Skin epidermis (tissue), 12 donors: ENCODE results near the gene BARX2.

Source experiments
- H3K27ac ChIP-seq, 21 experiments: fragments of 200-600 bp; sonication (generic) in 11 of 21; one replicate each; pipeline ENCODE4 v1.5.0; 2020; ENCODE audit warnings: mild to moderate bottlenecking in 3 of 21, inconsistent platforms in 2 of 21, moderate library complexity in 2 of 21
- H3K4me3 ChIP-seq, 7 experiments: fragments of 200-600 bp; sonication (generic) in 2 of 7; one replicate each; pipeline ENCODE4 v1.5.0; 2020; ENCODE audit warnings: inconsistent platforms in 2 of 7, mild to moderate bottlenecking in 2 of 7, moderate library complexity in 1 of 7

Gene BARX2

DNA sequence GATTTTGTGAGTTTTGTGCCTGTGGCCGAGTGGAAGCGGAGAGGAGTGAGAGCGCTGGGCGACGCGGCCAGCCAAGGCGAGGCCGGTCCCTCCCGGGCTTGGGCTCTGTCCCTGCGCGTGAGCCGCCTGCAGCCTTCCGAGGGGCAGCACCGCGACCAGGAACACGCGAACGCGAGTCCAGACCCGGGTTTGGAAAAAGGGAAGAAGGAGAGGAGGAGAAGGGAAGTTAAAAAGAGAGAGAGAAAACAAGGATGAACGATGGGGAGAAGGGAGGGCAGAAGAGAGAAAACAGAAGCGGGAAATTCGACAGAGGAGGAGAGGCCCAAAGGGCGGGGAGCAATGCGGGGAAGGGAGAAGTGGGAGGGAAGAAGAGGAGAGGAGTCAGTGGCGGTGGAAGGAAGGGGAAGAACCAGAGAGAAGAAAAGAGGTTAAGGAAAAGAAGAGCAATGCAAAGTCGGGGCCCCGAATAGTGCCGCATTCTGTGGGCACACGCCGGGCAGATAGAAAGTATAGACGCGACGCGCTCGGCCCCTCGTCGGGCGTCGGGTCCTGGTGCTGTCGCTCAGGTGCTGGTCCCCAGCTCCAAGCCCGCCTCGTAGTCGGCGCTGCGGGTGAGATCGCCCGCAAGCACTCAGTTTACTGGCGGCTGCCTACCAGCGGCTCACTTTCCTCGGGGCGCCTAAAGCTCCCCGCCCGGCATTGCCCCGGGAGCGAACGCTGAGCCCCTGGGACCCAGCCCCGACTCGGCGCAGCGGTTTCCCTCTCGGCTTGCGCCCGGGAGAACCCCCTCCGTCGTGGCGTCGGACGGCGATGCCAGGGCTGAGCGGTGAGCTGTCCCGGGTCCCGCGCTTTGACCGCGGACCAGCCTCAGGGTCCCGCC lies 2.8 kb upstream of the BARX2 start:
- Histone ChIP-seq H3K4me3 (peak overlapping the region; percentile 28 to 44 (median 32)), H3K27ac (peak overlapping the region in 15 of 21 experiments; percentile 13 to 85 (median 68))

DNA sequence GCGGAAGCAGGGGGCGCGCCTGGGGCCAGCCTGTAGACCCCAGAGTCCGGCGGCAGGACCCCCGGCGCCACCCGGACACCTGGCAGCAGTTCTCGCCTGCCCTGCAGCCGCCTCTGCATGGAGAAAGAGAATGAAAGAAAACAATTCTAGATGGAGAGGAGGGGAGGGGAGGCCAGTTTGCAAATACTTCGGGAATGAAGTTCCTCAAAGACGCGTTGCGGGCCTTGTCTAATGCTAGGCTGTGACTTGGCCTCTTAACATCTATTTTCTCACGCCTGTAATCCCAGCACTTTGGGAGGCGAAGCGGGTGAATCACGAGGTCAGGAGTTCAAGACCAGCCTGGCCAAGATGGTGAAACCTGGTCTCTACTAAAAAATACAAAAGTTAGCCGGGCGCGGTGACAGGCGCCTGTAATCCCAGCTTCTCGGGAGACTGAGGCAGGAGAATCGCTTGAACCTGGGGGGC lies 2.1 kb upstream of the BARX2 start:
- H3K4me3 ChIP-seq = peak overlapping the region; percentile 28 to 44 (median 32)

DNA sequence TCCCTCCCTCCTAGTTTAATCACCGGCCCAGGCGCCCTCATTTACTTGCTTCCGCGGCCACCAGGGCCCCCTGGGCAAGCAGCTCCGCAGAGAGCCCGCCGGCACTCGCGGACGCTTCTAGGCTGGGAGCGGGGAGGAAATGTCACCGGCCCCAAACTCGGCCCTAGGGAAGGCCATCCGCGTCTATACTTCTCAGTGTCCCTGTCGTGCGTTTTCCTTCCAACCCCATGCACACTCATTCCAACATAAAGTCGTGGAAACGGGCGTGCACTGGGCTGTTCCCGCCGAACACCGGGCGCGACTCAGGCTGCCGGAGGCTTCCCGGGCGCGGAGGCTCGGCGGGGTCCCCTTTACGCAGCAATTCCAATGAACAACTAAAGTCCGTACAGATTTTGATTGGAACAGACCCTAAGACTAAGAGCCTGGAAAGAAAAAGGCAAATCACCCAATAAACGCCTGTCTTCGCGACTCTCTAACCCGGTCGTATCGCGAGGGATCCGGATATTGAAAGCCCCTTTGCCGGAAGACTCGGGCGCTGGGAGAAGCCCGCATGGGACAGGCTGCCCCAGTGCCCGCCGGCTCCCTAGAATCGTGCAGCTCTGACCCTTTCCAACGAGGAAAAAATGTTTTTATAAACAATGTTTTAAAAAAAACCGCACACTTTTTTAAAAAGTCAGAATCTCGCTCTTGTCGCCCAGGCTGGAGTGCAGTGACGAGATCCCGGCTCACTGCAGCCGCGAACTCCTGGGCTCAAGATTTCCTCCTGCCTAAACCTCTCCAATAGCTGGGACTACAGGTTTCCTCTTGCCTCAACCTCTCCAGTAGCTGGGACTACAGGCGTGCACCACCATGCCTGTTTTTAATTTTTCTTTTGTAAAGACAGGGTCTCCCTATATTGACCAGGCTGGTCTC lies 1.3 kb upstream of the BARX2 start:
- Histone ChIP-seq H3K27ac (peak overlapping the region in 15 of 21 experiments; percentile 18 to 85 (median 68)), H3K4me3 (peak overlapping the region; percentile 28 to 47 (median 39))

More for the DNA sequence above, 2.1 kb upstream of the BARX2 start:
- H3K27ac ChIP-seq = peak overlapping the region in 15 of 21 experiments; percentile 13 to 85 (median 68)

DNA sequence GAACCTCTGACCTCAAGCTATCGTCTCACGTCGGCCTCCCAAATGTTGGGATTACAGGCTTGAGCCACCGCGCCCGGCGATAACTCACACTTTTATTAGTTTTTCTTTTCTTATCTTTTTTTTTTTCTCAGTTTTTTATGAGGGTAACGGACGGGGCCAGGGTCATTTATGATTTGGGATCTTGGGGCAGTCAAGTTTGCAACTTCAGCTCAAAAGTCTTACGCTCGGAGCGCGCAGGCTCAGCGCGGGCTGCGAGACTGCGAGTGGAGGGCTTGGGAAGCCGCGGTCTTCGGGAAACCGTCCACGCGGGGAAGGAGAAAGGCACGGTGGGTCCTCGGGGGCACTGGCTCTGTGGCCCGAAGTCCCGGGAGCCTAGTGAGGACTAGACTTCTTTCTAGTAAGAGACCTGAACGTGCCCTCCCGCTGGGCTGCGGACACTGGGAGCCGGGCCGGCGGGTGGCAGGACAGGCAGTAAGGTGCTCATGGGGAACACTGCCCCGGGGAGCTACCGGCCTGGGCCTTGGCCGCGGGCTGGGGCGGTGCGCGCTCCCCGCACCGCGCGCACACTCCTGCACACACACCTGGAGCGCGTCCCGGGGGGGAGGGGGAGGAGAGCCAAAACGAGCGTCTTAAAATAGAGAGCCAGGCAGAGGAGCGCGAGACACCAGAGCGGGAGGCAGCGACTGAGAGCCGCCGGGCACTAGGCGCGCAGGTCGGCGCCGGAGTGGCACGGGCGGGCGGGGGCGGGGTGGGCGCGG lies 476 bp upstream of the BARX2 start:
- H3K27ac ChIP-seq = peak overlapping the region in 19 of 21 experiments; percentile 6 to 85 (median 69)
- peak overlapping the region; percentile 30 to 47 (median 39) for H3K4me3 ChIP-seq

DNA sequence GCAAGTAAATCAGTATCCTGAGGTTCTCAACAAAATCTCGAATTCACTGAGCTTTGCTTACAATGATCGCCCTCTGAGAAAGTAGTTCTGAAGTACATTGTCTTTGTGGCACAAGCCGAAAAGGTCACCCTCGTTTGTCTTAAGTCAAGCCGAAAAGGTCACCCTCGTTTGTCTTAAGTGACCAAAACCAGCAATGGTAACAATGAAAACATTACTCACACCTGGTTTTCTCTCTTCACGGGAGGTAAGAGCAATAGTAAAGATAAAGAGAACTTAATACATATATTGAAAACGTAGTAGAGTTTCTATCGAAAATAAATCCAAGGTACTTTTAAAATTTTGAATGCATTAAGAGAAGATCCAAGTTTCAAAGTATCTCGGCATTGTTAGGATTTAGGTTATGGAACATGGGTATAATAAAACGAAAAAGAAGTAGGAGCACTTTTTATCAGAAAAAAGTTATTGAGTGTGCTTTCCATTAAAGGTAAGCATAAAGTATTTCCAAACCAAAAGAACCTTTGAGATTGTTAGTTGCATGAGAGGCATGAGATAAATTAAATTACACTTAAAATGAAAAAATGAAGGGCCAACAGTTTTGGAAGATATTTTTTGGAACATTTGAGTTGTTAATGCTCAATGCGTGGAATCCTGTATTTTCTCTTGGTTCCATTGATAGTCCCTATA lies 1.2 kb downstream of the BARX2 start:
- peak overlapping the region in 16 of 21 experiments; percentile 10 to 85 (median 78) for H3K27ac ChIP-seq
- H3K4me3 ChIP-seq = peak overlapping the region; percentile 24 to 47 (median 39)

DNA sequence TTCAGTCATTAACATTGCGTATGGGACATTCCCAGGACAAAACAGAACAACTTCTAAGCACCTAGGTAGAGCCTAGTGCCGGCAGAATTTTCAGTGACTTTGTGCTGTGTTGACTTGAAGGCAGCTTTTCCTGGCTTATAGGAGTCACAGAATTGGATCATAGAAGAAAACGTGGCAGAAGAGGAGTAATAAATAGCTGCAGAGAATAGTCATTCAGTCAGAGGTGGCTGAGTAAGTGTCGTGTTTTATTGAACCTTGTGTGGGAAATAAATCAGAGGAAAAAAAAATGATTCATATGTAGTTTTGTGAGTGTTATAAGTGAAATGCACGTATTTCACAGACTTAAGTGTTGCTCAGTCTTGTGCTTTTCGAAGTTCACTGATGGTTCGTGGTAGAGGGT lies 2.1 kb downstream of the BARX2 start:
- peak overlapping the region in 6 of 7 experiments; percentile 9 to 44 (median 38) for H3K4me3 ChIP-seq

DNA sequence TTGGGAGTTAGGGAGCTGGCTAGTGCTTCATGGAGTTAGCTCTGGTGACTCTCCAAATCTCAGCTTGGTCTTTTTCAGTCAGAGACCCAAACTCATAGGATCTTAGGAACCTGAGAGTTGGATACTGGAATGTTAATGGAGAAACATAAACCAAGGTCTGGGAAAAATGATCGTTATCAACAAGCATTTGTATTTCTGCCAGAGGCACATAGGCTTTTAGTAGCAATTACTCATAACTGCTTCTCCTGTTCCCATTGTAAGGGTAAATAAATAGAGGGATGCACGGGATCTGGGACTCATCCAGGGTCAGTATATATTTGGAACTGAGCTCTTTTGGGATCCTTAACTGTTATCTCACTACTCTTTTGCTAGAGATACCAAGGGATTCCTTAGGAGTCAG lies 4.8 kb downstream of the BARX2 start:
- H3K27ac ChIP-seq = peak overlapping the region in 5 of 21 experiments; percentile 14 to 33 (median 30)
- H3K4me3 ChIP-seq = peak overlapping the region in 1 of 7 experiments; percentile 42

More for the DNA sequence above, 2.1 kb downstream of the BARX2 start:
- peak overlapping the region in 11 of 21 experiments; percentile 8 to 85 (median 51) for H3K27ac ChIP-seq

DNA sequence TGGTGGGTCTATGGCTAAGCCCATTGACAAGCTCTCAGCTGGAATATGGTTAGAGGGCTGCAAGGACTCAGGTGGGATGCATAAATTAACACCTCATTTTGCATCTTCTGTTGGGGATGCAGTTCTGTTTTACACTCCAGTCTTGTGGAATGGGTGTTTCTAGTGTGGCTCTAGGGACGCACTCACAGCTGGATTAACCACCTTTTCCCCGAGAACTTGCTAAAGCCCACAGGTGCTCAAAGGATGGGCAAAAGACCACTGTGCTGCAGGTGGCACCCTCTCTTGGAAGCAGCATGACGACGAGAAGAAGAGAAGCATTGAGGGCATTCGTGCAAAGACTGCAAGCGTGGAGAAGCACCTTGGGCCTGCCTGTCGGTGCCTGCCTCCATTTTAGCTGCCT lies 6.9 kb downstream of the BARX2 start:
- H3K4me3 ChIP-seq = no peak overlapping the region
- peak overlapping the region in 1 of 21 experiments; percentile 5 for H3K27ac ChIP-seq

DNA sequence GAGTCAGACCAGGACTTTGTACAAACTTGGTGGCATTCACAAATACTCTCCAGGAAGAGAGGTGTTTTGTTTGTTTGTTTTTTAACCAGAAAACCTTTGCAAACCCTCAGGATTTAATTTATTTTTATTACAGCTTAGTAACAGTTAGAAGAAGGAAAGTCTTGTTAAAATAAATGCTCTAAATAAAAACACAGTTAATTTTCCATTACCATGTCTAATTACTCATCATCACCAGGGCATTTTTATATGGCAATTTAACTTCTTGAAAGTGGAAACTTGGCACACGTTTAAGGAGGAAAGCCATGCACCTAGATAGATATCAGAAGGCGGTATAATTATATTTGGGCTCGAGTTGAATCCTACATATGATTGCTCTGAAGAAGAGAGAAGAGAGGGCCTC lies 7.4 kb downstream of the BARX2 start:
- Histone ChIP-seq H3K27ac (peak overlapping the region in 1 of 21 experiments; percentile 5), H3K4me3 (no peak overlapping the region)

DNA sequence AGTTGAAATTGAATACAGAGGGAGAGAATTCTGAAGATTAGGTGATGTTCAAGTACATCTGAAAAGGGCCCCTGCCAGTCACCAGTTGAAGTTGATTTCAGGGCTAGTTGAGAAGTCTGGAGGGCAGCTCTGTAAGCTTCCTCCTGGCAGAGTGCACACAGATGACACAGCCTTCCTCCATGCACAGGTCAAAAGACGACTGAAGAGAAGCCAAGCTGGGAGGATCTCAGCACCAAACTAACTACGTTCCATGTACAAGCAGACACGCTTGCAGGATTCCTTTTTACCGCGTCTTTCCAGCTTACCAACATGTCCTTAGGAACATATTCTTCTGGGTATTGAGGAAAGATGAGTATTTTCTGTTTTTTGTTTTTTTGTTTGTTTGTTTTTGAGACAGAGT lies 7.9 kb downstream of the BARX2 start:
- H3K27ac ChIP-seq = peak overlapping the region in 1 of 21 experiments; percentile 1
- no peak overlapping the region for H3K4me3 ChIP-seq

DNA sequence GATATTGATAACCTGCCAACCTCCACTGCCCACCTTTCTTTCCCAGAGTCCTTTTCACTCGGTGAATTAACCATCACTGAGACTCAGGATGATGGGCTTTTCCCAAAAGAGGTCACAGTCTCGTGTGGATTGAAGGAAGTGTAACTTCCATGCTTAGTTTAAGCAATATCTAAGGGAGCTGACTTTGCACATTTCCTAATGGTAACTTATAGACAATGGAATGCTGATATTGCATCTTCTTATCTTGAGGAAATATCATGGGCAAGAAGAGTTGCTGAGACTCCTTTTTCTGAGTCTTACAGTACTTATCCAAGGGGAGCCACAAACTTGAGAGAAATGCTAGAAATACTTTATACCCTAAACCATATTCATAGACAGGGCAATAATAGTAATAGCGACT lies 8.8 kb downstream of the BARX2 start:
- Histone ChIP-seq H3K27ac (peak overlapping the region in 1 of 21 experiments; percentile 1), H3K4me3 (no peak overlapping the region)

DNA sequence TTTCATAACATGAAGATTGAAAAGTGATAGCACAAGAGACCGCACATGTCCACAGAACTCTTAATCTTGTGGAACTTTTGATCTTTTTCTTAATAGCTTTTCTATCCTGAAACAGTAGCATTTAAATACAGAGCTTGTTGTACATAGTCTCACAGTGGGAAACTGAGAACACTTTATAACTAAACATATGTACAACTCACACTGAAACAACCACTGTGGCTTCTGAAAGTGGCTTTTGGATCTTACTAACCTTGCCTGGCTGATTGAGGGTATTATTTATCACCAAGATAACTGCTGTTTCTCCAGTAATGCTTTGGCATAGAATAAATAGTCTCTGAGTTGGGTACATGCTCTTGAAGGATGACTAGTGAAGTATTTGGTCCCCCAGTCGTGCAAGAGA lies 10.2 kb downstream of the BARX2 start:
- Histone ChIP-seq H3K27ac (no peak overlapping the region), H3K4me3 (no peak overlapping the region)

DNA sequence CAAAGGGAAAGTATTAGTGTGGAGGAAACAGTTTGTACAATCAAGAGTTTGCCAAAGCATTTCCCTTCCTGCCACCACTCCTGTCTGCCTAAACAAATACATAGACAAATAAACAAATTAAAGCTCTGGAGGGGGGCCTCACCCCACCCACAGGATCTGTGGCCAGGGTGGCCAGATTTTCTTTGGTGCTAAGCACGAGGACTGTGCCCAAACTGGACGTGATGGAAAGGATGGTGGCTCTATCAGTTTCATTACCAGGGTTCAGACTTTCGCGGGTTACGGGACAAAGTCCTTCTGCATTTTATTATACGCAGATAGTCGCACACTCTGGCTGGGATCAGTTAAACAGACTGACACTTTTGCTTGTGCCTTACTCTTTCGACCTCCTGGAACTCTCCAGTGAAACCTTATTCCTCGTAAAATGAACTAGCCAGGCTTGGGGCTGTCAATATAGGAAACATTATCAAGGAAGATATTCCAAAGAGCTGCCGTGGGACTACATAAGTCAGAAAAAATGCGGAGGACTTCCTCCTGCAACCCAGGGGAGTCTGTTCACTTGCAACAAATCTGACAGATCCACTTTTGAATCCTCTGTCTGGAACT lies 11.2 kb downstream of the BARX2 start:
- H3K27ac ChIP-seq = peak overlapping the region in 1 of 21 experiments; percentile 4
- H3K4me3 ChIP-seq = no peak overlapping the region

DNA sequence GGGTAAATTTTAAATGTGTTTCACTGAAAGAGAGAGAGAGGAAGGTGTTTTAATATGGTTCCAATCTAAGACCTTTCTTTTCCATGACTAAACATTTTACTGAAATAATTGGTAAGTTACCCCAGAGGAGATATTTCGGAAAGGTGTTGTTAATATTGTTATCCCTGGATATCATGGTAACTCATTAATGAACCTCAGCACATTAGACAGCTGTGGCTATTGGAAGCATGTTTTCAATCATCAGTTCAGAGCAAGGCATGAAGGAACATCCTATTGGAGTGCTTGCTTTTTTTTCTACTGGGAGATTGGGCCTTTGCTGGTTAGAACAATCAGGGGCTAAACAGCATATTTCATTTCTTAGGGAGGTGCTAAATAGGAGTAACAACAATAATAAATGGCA lies 11.8 kb downstream of the BARX2 start:
- no peak overlapping the region for H3K4me3 ChIP-seq
- peak overlapping the region in 1 of 21 experiments; percentile 4 for H3K27ac ChIP-seq

DNA sequence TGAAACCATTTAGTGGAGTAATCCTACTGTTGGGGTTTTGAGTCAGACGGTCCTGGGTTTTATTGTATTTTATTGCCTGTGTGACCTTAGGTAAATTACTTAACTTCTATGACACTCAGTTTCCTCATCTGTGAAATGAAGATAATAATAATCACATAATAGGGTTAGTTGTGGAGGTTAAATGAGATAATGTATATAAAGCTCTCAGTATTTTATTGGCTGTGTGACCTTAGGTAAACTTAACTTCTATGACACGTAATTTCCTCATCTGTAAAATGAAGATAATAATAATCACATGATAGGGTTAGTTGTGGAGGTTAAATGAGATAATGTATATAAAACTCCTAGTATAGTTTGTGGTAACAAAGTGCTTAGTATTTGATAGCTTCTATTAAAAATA lies 13.2 kb downstream of the BARX2 start:
- Histone ChIP-seq H3K4me3 (no peak overlapping the region), H3K27ac (no peak overlapping the region)

DNA sequence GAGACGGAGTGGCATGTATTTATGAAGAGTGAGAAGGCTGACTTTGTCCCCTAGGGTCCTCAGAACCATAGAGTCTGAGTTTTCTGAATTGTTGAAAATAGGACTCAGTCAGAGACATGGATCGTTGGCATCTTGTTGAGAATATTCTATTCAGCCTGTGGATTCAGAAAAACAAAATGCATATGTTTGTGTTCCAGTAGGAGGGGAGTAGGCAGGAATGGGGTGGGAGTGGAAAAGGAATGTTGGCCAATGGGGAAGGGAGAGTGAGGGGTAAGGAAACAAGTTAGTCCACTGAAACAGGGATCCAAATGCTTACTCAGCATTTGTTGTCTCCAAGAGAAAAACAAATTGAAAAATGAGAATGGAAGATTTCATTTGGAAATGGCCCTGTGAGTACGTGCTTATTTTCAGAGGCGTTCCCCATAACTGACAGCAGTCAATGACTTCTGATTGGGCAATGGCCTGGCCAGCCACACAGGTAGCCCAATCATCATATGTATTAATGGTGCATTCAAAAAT lies 14.7 kb downstream of the BARX2 start:
- H3K27ac ChIP-seq = no peak overlapping the region
- no peak overlapping the region for H3K4me3 ChIP-seq

DNA sequence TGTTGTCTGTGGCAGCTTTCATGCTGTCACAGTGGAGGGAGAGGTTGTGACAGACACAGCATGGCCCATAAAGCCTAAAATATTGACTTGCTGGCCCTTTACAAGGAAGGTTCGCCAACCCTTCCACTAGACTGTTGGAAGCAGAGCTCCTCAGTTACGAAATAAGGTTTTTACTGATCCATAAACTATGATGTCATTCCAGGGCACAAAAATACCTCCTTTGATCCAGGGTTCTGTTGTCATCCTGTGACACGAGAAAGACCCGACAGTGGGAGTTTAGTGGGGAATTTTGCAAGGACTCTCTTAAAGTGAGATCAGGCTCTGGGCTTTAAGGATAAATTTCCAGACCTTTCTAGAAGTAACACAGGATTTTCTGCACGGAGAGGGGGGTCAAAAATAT lies 15.7 kb downstream of the BARX2 start:
- Histone ChIP-seq H3K27ac (peak overlapping the region in 1 of 21 experiments; percentile 13), H3K4me3 (no peak overlapping the region)

DNA sequence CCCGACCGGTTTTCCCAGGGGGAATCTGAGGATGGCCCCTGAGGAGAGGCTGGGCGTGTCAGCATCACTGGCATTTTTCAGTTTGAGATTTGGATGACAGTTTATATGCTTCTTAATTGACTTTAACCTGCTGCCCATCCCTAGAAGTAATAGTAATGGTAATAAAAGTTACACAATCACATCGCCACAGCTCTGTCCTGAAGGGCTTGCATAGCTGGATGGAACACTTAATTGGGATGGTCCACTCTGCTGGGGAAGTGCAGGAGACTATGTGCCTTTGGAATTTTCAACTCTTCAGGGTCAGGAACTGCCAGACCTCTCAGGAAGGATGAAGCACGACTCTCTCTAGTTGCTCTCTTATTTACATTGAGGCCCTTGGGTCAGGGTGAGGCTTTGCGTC lies 16.2 kb downstream of the BARX2 start:
- Histone ChIP-seq H3K27ac (peak overlapping the region in 1 of 21 experiments; percentile 11), H3K4me3 (no peak overlapping the region)
